NCI-H82 (cell line): Measurements from ENCODE around the gene GRB10.

Source experiments
- DNase-seq: peaks from one replicate; lab custom pipeline; 2025; lab: John Stamatoyannopoulos, UW

The GRB10 gene

DNA sequence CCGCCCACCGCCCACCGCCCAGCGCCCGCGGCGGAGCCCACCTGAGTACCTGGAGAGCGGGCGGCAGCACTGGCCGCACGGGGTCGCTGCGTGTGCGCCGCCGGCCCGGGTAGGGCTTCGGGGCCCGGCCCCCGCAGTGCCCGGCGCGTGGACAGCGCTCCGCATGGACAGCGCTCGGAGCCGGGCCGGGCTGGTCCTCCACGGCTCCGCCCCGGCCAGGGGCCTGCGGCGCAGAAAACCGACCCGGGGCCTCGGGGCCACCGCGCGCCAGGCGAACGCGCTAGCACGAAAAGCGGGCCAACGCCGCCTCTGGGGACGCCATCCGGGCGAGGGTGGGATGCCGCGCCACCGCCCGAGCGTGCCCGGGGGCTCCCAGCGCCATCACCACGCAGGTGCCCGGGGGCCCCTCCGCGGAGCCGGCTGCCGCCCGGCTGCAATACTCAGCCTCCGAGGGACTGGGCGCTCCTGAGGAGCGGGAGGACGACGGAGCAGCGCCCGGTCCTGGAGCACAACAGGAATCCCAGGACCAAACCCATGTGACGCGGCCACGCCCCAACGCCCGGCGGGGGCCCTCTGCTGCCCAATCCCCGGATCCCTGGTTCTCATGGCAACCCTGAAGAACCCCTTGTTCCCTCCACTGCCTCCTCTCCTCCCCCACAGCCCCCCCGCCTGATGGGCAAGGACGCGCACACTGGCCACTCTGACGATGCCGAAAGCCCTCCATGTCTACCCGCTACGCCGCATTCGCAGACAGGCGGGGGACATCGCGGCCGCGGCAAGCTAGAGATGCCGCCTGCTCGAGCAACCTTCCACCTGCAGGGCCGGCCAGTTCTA is at the start of gene GRB10:
TSS of gene GRB10 (minus strand) at position 522 of the 834 bp plus-strand sequence. CDS start 50,574 bp downstream, outside the sequence.
- peak; percentile 46 for DNase-seq

GRCh38 chr7:50828801-50829200 is 46.1 kb upstream of the GRB10 start:
- DNase-seq, result no peak

DNA sequence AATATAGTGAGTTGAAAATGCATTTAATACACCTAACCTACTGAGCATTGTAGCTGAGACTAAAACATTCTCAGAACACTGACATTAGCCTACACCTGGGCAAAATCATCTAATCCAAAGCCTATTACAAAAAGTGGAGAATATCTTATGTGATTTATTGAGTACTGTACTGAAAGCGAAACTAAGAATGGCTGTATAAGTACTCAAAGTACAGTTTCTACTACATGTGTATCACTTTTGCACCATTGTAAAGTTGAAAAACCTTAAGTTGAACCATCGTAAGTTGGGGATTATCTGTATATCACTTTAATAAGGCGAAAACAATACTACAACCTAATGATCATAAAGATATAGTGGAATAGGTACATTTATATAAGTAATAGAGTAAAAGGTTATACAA is 45.4 kb upstream of the GRB10 start:
- DNase-seq, result no peak

- DNase-seq, result no peak
These were observed 44.6 kb upstream of the GRB10 start for GRCh38 chr7:50827281-50827680.

- DNase-seq, result no peak
These were observed 43.9 kb upstream of the GRB10 start for GRCh38 chr7:50826371-50827172.

DNA sequence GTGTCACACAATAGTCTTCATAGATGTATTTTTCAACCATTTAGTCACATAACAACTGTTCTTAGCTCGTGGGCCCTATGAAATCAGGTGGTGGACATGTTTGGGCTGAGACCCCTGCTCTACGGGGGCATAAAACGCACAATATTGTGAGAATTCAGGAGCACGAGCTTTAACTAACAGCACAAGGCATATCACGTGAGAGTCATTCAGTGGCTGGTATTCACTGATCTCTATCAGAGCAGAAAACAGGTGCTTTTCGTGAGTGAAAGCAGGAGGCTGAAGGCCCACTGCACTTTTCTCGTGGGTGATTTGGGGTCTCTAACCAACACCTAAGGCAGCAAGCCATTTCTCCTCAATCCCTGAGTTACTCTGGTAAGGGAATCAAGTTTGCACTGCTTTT is 42.8 kb upstream of the GRB10 start:
- DNase-seq, result no peak

DNA sequence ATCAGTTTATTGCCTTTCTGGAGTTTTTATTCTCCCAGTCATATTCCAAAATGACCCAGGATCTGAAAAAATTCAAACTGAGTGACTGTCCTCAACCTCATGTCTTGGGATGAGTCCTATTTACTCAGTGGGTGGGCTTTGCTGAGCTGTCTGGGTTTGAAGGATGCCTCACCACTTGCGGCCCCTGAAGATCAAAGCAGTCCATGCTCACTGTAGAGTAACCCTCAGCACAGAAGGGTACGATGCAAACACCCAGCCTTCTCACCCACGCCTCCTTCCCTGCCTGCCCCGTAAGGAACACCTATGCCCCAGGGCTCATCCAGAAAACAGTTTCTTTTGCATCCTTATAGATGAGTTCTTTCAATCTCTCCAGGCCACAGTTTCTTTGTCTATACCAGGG is 42.2 kb upstream of the GRB10 start:
- DNase-seq, result no peak

GRCh38 chr7:50822706-50823105 is 40.0 kb upstream of the GRB10 start:
- no peak for DNase-seq

DNA sequence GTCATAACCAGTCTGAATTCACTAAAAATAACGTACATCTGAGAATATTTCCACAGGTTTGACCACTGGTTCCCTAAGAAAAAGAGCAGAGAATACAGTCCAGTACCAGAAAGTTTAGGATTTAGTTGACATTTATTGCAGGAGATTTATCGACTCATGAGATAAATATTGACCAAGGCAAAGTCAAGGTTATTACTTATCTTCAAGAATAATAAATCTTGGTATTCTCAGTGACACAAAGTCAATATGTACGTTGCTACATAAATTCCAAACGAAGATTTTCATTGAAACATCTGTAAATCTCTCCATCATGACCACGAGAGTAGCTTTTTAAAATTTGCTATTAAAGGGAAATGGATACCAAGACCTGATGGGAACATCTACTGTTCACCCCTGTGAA is 39.4 kb upstream of the GRB10 start:
- DNase-seq, result no peak

DNA sequence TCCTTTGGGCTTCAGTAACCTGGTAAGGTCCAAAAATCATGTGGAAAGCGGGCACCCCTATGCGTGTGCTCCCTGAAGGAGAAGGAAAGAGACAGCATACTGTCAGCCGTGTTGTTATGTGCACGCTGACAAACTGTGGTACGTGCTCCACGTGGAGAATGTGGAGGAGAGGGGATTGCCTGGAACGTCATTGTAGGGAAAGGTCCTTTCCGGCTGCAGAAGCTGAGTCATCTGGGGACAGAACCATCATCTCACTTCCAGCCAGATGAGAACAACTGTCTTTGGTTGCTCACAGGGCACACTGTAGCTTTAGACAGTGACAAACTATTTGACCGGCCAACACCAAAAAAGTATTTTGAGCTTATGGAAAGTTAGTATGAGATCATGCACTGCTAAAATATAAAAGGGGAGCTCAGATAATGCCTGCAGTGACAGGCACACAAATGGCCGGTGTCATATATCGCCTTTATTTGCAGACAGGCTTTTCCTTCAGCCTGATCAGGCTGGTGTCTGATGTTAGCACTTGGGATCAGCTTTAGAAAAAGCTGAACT is 38.8 kb upstream of the GRB10 start:
- DNase-seq, result peak; percentile 18

DNA sequence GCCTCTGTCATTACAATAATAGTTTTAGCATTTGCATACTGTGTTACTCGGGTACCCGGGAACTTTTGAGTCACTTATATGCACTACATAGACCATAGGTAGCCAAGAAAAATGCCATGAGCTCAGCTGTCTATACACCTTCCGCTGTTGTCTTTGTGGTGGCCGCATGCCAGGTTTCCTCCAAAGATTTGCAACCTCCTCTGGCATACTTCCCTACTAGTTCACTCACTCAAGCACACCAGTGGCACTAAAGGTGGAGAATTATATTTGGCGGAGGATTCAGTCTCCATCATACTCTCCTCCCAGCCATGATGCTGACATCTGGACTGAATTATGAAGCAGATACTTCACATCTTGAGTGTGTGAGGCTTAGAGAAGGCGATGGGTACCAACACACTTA is 35.6 kb upstream of the GRB10 start:
- DNase-seq, result no peak

DNA sequence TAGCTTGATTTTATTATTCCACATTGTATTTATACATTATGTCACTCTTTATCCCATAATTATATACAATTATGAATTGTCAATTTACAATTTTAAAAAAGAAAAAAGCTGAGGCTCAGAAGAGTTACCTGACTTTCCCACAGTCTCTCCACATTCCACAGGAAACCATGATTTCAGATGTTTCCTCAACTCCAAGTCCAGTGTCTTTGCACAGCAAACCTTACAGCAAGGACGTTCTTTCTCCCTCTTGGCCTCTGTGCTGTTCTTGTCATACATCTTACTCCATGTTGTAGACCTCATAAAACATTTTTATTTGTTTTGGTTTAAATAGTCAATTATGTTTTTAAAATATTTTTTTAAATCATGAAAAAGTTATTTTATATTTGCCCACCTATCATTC is 34.9 kb upstream of the GRB10 start:
- DNase-seq, result no peak

GRCh38 chr7:50815138-50815537 is 32.4 kb upstream of the GRB10 start:
- DNase-seq, result no peak

GRCh38 chr7:50814166-50814565 is 31.5 kb upstream of the GRB10 start:
- no peak for DNase-seq

GRCh38 chr7:50812841-50813475 is 30.3 kb upstream of the GRB10 start:
- no peak for DNase-seq

- no peak for DNase-seq
These were observed 29.4 kb upstream of the GRB10 start for GRCh38 chr7:50812094-50812493.

GRCh38 chr7:50808282-50808888 is 25.7 kb upstream of the GRB10 start:
- DNase-seq, result no peak

DNA sequence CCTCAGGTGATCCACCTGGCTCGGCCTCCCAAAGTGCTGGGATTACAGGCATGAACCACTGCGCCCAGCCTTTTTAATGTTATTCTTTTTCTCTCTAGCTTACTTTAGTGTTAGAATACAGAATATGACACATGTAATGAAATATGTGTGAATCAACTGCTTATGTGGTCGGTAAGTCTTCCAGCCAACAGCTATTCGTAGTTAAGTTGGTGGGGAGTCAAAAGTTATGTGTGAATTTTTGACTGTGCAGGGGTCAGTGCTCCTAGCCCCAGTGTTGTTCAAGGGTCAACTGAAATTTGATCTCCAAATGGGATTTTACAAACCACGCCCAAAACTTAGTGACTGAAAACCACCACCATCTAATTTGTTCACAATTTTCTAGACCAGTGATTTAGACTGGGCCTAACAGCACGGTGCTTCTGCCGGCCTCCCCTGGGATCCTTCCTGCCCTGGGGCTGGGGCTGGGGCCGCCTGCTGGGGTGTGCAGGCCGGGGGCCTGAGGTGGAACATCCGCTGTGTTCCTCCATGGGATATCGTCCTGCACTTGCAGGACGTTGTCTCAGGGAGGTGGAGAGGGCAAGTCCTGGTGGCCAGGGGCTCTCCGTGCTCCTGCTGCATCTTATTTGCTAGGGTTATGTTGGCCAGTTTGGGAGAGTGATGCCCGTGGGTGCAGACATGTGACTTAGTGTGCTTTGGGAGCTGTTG is 24.5 kb upstream of the GRB10 start:
- no peak for DNase-seq

DNA sequence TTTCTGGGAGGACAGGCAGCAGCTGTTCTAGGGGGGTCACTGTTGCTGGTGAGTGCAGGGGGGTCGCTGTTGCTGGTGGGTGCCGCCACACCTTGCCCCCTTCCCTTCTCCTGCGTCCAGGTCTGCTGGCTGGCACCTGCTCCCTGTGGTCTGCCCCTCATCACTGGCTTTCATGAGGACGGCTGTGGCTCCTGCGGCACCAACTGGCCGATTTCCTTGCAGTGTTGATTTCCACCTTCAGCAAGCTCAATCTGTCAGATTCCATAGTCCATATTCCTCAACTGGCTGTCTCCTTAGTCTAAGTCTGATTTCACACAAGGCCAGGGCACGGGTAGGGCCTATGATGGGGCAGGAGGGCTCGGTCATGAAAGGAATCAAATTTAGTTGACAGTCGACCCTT is 23.4 kb upstream of the GRB10 start:
- DNase-seq, result no peak

DNA sequence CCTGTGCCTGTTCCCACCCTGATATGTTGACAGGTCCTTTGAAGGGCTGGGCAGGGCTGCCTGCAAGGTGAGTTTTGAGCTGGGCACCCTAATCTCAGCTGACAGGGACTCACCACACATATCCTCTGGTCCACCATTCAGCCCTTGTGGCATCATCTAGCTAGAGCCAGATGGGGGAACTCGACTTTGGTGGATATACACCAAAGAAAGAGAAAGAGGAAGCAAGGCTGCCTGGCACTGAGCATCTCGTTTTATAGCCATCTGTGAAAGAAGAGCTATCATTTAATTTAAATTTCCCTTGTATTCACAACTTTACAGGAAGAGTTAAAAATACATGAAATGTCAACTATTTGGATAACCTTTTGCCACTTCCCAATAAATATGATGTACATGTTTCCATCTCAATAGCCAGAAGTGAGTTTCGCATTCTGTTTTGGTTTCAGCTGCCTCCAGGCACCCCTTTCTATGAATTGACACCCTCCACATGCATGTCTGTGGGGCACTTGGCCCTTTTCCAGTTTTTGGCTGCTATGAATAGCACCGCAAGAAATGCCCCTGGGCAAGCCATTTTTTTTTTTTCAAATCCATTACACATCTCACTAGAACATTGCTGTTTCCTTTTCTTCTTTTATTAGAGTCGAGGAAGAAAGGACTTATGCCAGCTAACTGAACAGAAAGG is 22.9 kb upstream of the GRB10 start:
- DNase-seq, result no peak
